ENCODE data around the gene PAM. TPM values are rescaled to one million over a fixed set of nuclear protein-coding genes. Genes with fewer than 3 reads are reported as not detected.

The PAM gene
- total and polyA plus RNA-seq, 4 donors = 8.2 to 27.5 (median 13.7) TPM

DNA sequence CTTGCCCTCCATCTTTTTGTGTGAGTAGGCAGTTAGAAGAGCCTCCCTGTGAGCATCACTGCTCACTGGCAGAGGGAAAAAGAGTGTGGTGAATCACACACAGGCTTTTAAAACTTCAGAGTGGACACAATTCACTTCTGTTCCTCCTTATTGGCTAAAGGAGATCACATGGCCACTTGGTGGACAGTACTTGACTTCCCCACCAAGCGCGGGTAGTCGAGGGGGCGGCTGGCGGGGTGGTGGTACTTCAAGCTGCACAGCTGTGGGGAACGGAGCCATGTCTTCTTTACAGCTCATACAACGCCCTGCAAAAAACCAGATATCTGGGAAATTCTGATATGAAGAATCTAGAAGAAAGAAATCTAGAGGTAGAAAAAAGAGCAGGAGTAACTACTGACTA lies 95.4 kb downstream of the PAM start (continued):
- TF ChIP-seq ZBTB33 (IDR thresholded peaks at IDR 0.05) (no peak), RXRA (IDR thresholded peaks at IDR 0.05) (no peak), SP1 (IDR thresholded peaks at IDR 0.05) (no peak), HNF4A (conservative IDR thresholded peaks at IDR 0.05) (no peak)

DNA sequence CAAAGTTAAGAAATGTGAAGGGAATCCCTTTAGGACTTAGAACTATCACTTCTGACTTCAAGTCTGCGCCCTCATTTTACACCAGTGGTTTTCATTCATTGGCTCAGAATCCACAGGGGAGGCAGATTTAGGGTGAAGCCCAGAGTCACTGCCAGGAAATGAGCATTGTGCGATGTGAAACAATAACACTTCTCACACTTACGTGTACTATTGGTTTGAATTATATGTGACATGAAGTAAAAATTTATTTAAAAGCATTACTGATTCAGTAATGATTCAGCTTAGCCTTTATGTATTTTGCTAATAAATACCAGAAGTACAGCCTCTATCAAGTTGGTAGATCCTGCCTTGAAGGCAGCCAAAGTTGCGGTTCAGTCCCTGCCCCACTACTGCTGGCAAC lies 98.6 kb downstream of the PAM start:
- Histone ChIP-seq H3K4me1 (ENCODE audit: control insufficient read depth in 4 of 4, insufficient read depth in 4 of 4, low read length in 3 of 4) (no peaks in the 10 kb centered on the region), H3K9ac (ENCODE audit: low read depth in 1 of 2, low read length in 2 of 2) (no peak overlapping the region), H3K4me3 (ENCODE audit: low read depth in 1 of 3, low read length in 3 of 3) (no peak overlapping the region), H3K27ac (ENCODE audit: low read depth in 1 of 2, low read length in 2 of 2) (no peak overlapping the region), H3K36me3 (ENCODE audit: control insufficient read depth in 4 of 4, insufficient read depth in 3 of 4, low read depth in 1 of 4, low read length in 3 of 4) (no peaks in the 10 kb centered on the region), H3K27me3 (ENCODE audit: control insufficient read depth in 4 of 4, insufficient read depth in 4 of 4, low read length in 3 of 4) (no peaks in the 10 kb centered on the region), H3K9me3 (ENCODE audit: control insufficient read depth in 4 of 4, low read length in 3 of 4) (no peaks in the 10 kb centered on the region)
- 90% methylated on average over 4 of the region's 4 CpGs for WGBS
- TF ChIP-seq GABPA (IDR thresholded peaks at IDR 0.05 in 1 of 2, conservative IDR thresholded peaks at IDR 0.05 in 1 of 2) (no peak), RAD21 (IDR thresholded peaks at IDR 0.05) (no peak), YY1 (IDR thresholded peaks at IDR 0.05) (no peak), TAF1 (conservative IDR thresholded peaks at IDR 0.05) (no peak), JUND (IDR thresholded peaks at IDR 0.05) (no peak), SP1 (IDR thresholded peaks at IDR 0.05) (no peak), ATF3 (IDR thresholded peaks at IDR 0.05) (no peak), FOXA2 (IDR thresholded peaks at IDR 0.05) (no peak), HNF4G (IDR thresholded peaks at IDR 0.05) (no peak), NR2F2 (IDR thresholded peaks at IDR 0.05) (no peak)
- TF ChIP-seq, protein P1, sequence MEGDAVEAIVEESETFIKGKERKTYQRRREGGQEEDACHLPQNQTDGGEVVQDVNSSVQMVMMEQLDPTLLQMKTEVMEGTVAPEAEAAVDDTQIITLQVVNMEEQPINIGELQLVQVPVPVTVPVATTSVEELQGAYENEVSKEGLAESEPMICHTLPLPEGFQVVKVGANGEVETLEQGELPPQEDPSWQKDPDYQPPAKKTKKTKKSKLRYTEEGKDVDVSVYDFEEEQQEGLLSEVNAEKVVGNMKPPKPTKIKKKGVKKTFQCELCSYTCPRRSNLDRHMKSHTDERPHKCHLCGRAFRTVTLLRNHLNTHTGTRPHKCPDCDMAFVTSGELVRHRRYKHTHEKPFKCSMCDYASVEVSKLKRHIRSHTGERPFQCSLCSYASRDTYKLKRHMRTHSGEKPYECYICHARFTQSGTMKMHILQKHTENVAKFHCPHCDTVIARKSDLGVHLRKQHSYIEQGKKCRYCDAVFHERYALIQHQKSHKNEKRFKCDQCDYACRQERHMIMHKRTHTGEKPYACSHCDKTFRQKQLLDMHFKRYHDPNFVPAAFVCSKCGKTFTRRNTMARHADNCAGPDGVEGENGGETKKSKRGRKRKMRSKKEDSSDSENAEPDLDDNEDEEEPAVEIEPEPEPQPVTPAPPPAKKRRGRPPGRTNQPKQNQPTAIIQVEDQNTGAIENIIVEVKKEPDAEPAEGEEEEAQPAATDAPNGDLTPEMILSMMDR (IDR thresholded peaks at IDR 0.05; ENCODE audit: low read depth, low read length, missing input control) = no peak
- TF ChIP-seq, protein P2, sequence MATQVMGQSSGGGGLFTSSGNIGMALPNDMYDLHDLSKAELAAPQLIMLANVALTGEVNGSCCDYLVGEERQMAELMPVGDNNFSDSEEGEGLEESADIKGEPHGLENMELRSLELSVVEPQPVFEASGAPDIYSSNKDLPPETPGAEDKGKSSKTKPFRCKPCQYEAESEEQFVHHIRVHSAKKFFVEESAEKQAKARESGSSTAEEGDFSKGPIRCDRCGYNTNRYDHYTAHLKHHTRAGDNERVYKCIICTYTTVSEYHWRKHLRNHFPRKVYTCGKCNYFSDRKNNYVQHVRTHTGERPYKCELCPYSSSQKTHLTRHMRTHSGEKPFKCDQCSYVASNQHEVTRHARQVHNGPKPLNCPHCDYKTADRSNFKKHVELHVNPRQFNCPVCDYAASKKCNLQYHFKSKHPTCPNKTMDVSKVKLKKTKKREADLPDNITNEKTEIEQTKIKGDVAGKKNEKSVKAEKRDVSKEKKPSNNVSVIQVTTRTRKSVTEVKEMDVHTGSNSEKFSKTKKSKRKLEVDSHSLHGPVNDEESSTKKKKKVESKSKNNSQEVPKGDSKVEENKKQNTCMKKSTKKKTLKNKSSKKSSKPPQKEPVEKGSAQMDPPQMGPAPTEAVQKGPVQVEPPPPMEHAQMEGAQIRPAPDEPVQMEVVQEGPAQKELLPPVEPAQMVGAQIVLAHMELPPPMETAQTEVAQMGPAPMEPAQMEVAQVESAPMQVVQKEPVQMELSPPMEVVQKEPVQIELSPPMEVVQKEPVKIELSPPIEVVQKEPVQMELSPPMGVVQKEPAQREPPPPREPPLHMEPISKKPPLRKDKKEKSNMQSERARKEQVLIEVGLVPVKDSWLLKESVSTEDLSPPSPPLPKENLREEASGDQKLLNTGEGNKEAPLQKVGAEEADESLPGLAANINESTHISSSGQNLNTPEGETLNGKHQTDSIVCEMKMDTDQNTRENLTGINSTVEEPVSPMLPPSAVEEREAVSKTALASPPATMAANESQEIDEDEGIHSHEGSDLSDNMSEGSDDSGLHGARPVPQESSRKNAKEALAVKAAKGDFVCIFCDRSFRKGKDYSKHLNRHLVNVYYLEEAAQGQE (IDR thresholded peaks at IDR 0.05) = no peak
- DNase-seq (ENCODE audit: low spot score) = no peak
